SKM-1 treated with dmso at 0.1 percent for 144 hours (cell line): Measurements from ENCODE around the gene TMED10.
A peak's percentile ranks its signal among the peaks of the same experiment; 100 is the strongest.

Experiments
- DNase-seq: peaks from one replicate; lab custom pipeline; 2025; ENCODE audit not compliant: unreplicated experiment; lab: John Stamatoyannopoulos, UW

The TMED10 gene

DNA sequence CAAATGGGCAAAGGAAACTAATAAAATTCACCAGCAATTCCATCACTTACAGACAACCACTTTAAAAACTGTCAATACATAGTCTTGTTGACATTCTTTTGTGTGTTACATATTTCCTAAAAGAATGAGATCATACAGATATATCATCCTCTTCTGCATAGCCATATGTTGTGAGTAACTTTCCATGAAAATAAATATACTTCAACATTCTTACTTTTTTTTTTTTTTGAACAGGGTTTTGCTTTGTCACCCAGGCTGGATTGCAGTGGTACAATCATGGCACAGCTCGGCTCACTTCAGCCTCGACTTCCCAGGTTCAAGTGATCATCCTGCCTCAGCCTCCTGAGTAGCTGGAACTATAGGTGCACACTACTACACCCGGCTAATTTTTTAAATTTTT lies 86.1 kb downstream of the TMED10 start:
- no peak for DNase-seq

DNA sequence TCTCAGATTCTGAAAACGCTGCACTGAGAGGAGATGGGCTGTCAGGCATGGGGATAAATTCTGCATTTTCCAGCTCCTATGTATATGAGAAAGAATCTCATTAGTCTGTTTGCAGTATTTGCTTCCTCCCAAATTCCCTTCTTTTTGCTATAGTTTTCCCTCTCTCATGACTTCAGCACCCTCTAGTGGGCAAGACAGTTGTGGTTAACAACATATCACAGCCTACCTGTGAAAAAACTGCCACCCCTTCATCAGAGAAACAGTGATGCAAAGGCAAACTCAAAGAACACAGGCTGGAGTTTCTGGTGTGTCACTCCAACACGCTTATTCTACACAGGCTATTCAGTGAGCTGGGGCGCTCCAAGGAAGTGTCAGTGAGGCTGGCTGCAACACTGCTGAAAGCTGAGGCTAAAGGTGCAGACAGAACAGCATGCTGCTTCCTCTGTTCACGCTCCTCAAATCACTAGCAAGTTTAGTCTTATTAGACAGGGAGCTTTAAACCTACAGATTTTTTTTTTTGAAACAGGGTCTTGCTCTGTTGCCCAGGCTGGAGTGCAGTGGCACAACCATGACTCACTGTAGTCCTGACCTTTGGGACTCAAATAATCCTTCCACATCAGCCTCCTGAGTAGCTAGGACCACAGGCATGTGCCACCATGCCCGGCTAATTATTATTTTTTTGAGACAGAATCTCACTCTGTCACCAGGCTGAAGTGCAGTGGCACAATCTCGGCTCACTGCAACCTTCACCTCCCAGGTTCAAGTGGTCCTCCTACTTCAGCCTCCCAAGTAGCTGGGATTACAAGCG lies 87.6 kb downstream of the TMED10 start:
- DNase-seq, result peak; percentile 4

DNA sequence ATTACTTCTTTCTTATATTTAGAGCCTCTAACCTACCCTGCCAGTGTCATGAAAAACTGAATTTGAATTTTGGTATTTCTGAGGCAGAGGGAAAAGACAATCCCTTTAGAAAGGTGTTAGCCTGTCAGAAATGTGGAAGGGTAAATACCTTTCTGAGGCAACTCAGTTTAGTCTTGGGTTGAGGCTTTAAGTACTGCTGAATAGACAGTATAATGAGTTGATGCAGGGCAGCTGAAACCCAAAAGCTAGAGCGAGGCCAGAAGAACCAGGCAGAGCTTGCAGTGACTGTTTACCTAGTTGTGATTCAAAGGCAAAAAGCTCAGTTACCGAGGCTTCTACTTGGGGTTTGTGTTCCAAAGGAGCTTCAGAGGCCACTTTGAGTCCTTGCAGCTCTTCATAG lies 88.3 kb downstream of the TMED10 start:
- DNase-seq, result no peak

DNA sequence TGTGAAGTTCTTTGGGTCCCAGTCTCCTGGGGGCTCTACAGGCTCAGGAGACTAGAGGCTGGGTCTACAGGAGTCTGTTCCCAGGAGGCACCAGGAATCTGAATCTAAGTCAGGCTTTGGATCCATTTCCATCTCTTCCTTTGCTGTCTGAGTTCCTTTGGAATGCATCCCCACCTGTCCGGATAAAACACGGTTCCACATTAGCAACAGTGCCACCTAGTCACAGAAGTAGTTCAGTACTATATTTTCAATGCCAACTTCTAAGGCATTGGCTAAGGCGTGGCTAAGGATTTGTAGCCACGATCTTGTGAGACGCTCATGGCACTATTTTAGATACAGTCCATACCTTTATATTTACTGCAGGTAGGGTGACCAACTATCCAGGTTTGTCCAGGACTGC lies 91.9 kb downstream of the TMED10 start:
- no peak for DNase-seq

DNA sequence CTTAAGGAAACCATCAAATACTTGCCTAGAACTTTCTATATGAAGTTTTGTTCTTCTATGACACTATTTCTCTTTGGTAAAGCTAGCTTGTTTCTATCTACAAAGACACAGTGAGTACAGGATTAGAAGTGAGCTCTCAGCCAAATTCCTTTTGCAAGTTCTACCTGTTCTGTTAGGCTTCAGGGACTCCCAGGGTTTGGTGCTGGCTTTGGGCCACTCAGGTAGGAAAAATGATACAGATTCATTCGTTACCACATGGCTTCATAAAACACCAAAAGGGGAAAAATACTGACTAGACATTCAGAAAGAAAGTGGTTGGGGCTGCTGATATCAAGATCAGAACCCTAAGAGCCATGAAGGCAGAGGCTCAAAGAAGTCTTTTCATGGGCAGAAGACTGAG lies 93.1 kb downstream of the TMED10 start:
- no peak for DNase-seq

DNA sequence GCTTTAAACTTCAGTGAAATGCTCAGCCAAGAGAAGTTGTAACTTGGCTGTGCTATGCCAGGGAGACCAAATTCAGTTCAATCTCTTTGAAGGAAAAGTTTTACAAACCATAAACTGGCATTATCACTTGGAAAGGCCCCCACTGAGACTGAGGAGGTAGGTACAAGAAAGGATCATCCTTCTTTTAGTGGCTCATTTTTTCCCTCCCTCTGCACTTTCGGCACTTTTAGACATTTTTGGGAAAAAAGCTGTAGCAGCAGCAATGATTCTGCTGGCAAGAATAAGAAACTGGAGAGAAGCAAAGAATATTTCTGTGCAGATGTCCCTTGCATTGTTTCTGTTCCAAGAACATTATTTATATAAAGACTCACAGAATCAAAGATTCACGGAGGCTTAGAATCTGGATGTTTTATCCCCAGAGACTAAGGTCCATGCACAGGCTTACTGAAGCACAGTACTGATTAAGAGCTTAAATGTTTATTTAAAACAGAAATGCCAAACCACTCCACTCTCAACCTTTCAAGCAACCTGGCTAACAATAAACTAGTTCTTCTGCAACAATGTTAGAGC lies 94.7 kb downstream of the TMED10 start:
- DNase-seq, result no peak
